MM.1S (cell line): ENCODE data around the gene OR13J1.

ENCODE experiments used
- DNase-seq: peaks from one replicate; pipeline ENCODE4 v3.0.0-alpha.2; 2015
- H2AFZ ChIP-seq: fragments of 300-600 bp; sonication (generic); 2 replicates; pipeline ENCODE4 v1.6.0; 2016; ENCODE audit warnings: antibody characterized with exemption, low read length
- H3F3A ChIP-seq: fragments of 300-600 bp; sonication (generic); 2 replicates; pipeline ENCODE4 v1.6.1; 2016; ENCODE audit warnings: mild to moderate bottlenecking, antibody characterized with exemption, low read length, moderate library complexity, mixed read lengths; ENCODE audit not compliant: insufficient read depth
- H3K27ac ChIP-seq: fragments of 300-600 bp; sonication (generic); 2 replicates; pipeline ENCODE4 v1.5.1; 2016; ENCODE audit warnings: mild to moderate bottlenecking, low read length
- H3K27me3 ChIP-seq: fragments of 300-600 bp; sonication (generic); replicated peaks from 2 replicates; pipeline ENCODE4 v1.6.0; 2016; ENCODE audit warnings: low read length; ENCODE audit not compliant: insufficient read depth
- H3K36me3 ChIP-seq: fragments of 300-600 bp; sonication (generic); replicated peaks from 2 replicates; pipeline ENCODE4 v1.6.1; 2016; ENCODE audit warnings: mild to moderate bottlenecking, low read length, mixed read lengths; ENCODE audit not compliant: insufficient read depth
- H3K4me1 ChIP-seq: fragments of 300-600 bp; sonication (generic); 2 replicates; pipeline ENCODE4 v1.6.1; 2016; ENCODE audit warnings: low read length, mixed read lengths
- H3K4me2 ChIP-seq: fragments of 300-600 bp; sonication (generic); 2 replicates; pipeline ENCODE4 v1.6.0; 2016; ENCODE audit warnings: low read depth, low read length
- H3K4me3 ChIP-seq: fragments of 300-600 bp; sonication (generic); 2 replicates; pipeline ENCODE4 v1.5.1; 2016; ENCODE audit warnings: low read length, mixed read lengths
- H3K79me2 ChIP-seq: fragments of 300-600 bp; sonication (generic); 2 replicates; pipeline ENCODE4 v1.6.1; 2016; ENCODE audit warnings: mixed run types, low read length, mixed read lengths
- H3K9ac ChIP-seq: fragments of 300-600 bp; sonication (generic); 2 replicates; pipeline ENCODE4 v1.6.1; 2016; ENCODE audit warnings: low read length, mixed read lengths
- H3K9me2 ChIP-seq: fragments of 300-600 bp; sonication (generic); replicated peaks from 2 replicates; pipeline ENCODE4 v1.6.1; 2016; ENCODE audit warnings: mild to moderate bottlenecking, low read length, mixed read lengths; ENCODE audit not compliant: insufficient read depth
- H3K9me3 ChIP-seq: fragments of 300-600 bp; sonication (generic); replicated peaks from 2 replicates; pipeline ENCODE4 v1.6.1; 2016; ENCODE audit warnings: mild to moderate bottlenecking, low read length, mixed read lengths; ENCODE audit not compliant: insufficient read depth
- H4K20me1 ChIP-seq: fragments of 300-600 bp; sonication (generic); 2 replicates; pipeline ENCODE4 v1.6.1; 2016; ENCODE audit warnings: mild to moderate bottlenecking, low read length, moderate library complexity, mixed read lengths; ENCODE audit not compliant: insufficient read depth
- CTCF ChIP-seq: fragments of 300-600 bp; sonication (generic); IDR thresholded peaks from 2 replicates; pipeline ENCODE4 v1.5.1; 2016; ENCODE audit warnings: antibody characterized with exemption, low read length, mixed read lengths
- EZH2 ChIP-seq: fragments of 300-600 bp; sonication (generic); optimal IDR thresholded peaks from 2 replicates; pipeline ENCODE3; 2017; ENCODE audit warnings: low read depth, mild to moderate bottlenecking, antibody characterized with exemption, low read length, mixed read lengths
- EZH2phosphoT487 ChIP-seq: fragments of 300-600 bp; sonication (generic); IDR thresholded peaks from 2 replicates; pipeline ENCODE4 v1.6.1; 2018; ENCODE audit warnings: antibody characterized with exemption, low read length

The OR13J1 gene

DNA sequence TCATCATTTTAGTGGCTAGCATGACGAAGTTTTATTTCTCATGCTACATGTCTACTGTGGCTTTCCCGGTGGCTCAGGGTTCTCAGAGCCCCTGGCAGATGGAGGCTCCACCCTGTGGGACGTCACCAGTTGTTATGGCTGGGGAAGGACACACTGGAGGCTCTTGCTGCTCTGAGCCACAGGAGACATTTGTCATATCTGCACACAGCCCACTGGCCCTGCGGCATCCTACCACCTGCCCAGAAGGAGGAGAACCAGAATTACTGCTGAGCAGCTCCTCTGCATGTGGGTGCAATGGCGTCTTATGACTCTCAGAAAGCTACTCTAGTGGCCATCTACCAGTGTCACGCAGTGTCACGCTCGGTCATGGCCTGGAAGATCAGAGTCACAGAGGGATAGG lies 6.6 kb downstream of the OR13J1 start:
- Histone ChIP-seq H3K79me2 (no peaks in the 10 kb centered on the region), H3K9ac (no peak overlapping the region), H3K9me2 (no peaks in the 10 kb centered on the region), H2AFZ (no peak overlapping the region), H3K27ac (no peak overlapping the region), H3K27me3 (no peaks in the 10 kb centered on the region), H3K4me2 (no peak overlapping the region), H3K4me1 (no peaks in the 10 kb centered on the region), H3K9me3 (no peaks in the 10 kb centered on the region), H3K4me3 (no peak overlapping the region), H3F3A (no peaks in the 10 kb centered on the region), H3K36me3 (no peaks in the 10 kb centered on the region), H4K20me1 (no peaks in the 10 kb centered on the region)
- DNase-seq = no peak
- TF ChIP-seq CTCF (no peak), EZH2 (no peak)

DNA sequence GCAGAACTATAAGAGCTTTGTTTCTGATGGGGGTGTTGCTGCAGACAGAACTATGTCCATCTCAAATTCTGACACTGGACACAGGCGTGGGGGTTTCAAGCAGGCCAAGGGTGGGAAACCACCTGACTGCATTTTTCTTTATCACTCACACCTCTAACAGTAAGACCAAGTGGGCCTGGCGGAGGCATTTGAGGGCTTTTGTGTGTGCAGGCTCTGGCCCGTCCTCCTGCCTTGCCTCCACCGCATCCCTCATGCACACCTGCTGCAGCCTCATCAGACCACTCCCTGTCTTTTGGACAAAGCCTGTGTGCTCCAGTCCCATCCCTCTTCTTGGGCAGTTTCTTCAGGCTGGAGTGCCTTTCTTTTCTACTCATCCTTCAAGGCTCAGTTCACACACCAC lies 7.9 kb downstream of the OR13J1 start:
- DNase-seq = no peak
- no peaks in the 10 kb centered on the region for H4K20me1 ChIP-seq
- H3K4me2 ChIP-seq = no peak overlapping the region
- no peaks in the 10 kb centered on the region for H3K9me3 ChIP-seq
- no peak overlapping the region for H3K27ac ChIP-seq
- no peaks in the 10 kb centered on the region for H3K27me3 ChIP-seq
- no peaks in the 10 kb centered on the region for H3K36me3 ChIP-seq
- no peak overlapping the region for H3K4me3 ChIP-seq
- no peak overlapping the region for H3K9ac ChIP-seq
- no peaks in the 10 kb centered on the region for H3K79me2 ChIP-seq
- no peaks in the 10 kb centered on the region for H3K4me1 ChIP-seq
- H3K9me2 ChIP-seq = no peaks in the 10 kb centered on the region
- no peak overlapping the region for H2AFZ ChIP-seq
- TF ChIP-seq CTCF = no peak
- TF ChIP-seq EZH2phosphoT487 = no peak
- no peak for TF ChIP-seq EZH2
- no peaks in the 10 kb centered on the region for H3F3A ChIP-seq

DNA sequence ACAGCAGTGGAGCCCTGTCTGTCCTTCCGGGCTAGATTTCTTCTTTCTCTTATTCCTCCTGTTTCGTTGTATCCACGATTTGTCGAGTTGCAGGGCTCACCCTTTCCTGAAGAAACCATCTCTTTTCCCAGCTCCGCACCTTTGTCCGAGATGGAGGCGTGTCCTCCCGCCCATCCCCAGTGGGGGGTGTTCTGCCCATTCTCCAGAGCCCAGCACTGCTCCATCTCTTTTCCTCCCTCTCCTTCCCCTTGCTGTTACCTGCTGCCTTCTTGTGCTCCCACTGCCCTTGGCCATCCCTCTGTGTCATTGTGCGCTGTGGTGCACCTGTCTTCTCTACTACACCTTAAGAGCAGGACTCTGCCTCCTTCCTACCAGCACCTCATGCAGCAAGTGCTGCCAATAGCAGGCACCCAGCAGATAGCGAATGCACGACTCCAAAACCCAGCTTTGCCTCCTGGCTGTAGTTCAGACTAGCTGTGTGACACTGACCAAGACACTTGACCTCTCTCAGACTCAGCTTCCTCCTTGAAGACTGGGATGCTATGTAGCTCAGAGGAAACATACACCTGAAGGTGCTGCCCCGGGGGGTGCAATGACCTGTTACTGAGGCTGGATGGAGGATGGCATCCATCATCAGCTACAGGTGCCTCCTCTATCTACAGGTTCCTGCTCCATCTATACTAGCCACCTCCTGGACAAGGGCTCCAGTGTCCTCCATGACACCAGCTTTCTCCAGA lies 8.9 kb downstream of the OR13J1 start:
- no peak overlapping the region for H3K27ac ChIP-seq
- H3K4me1 ChIP-seq = no peaks in the 10 kb centered on the region
- H3K9me2 ChIP-seq = no peaks in the 10 kb centered on the region
- H3K4me3 ChIP-seq = no peak overlapping the region
- no peaks in the 10 kb centered on the region for H3F3A ChIP-seq
- H3K36me3 ChIP-seq = no peaks in the 10 kb centered on the region
- H2AFZ ChIP-seq = no peak overlapping the region
- no peak for TF ChIP-seq EZH2phosphoT487
- no peak for TF ChIP-seq EZH2
- TF ChIP-seq CTCF = no peak
- H3K27me3 ChIP-seq = no peaks in the 10 kb centered on the region
- no peak overlapping the region for H3K9ac ChIP-seq
- H3K79me2 ChIP-seq = no peaks in the 10 kb centered on the region
- no peak overlapping the region for H3K4me2 ChIP-seq
- no peaks in the 10 kb centered on the region for H3K9me3 ChIP-seq
- no peak for DNase-seq
- no peaks in the 10 kb centered on the region for H4K20me1 ChIP-seq
